Body of pancreas (tissue), 4 donors: Measurements from ENCODE around the gene C1RL. TPM values are rescaled to one million over a fixed set of nuclear protein-coding genes. Genes with fewer than 3 reads are reported as not detected.
"Not testable (repeated sequence)": the region's sequence is repeated elsewhere in the genome, so short reads cannot be mapped to it uniquely, and the experiment has no call there.

Source experiments
- ATAC-seq: fragments of 150-250 bp; one replicate; pipeline ENCODE4 v1.9.1; 2016
- DNase-seq, 4 donors: peaks; one replicate each; pipeline ENCODE4 v3.0.0-alpha.2; 2019
- H3K27ac ChIP-seq, 4 donors: fragments of 200-600 bp; sonication (generic); 1 replicate in 3 of 4; 2 replicates in 1 of 4; pipeline versions ENCODE4 v1.5.1 to v1.6.1; 2016 to 2019; ENCODE audit warnings: mild to moderate bottlenecking in 1 of 4, mixed read lengths in 1 of 4, moderate library complexity in 1 of 4
- H3K27me3 ChIP-seq, 2 donors: fragments of 200-600 bp; sonication (generic); one replicate each; pipeline ENCODE4 v1.6.0; 2016; ENCODE audit warnings: mild to moderate bottlenecking in 1 of 2
- H3K36me3 ChIP-seq, 2 donors: fragments of 200-600 bp; sonication (generic); replicated peaks in 1 of 2; 2 replicates each; pipeline ENCODE4 v1.5.1; 2016; ENCODE audit warnings: low read depth in 2 of 2; ENCODE audit not compliant: insufficient read depth in 1 of 2
- H3K4me1 ChIP-seq: fragments of 200-600 bp; sonication (generic); one replicate; pipeline ENCODE4 v1.6.0; 2016
- H3K4me3 ChIP-seq, 2 donors: fragments of 200-600 bp; sonication (generic); 1 replicate in 1 of 2; 2 replicates in 1 of 2; pipeline ENCODE4 v1.5.1; 2016 to 2019
- H3K9me3 ChIP-seq, 3 donors: fragments of 200-600 bp; sonication (generic); 1 replicate in 2 of 3; 2 replicates in 1 of 3; pipeline ENCODE4 v1.5.1; 2016
- CTCF ChIP-seq, 7 experiments: fragments of 450-650 bp in 4 of 7; fragments of 200-600 bp in 3 of 7; sonication (generic) in 3 of 7; IDR thresholded peaks; one replicate each; pipeline ENCODE4 v1.5.1; 2016 to 2019; ENCODE audit warnings: antibody characterized with exemption in 7 of 7
- POLR2A ChIP-seq, 3 donors: fragments of 450-650 bp; IDR thresholded peaks; one replicate each; pipeline ENCODE4 v1.6.1; 2016; ENCODE audit warnings: antibody characterized with exemption in 3 of 3, mild to moderate bottlenecking in 2 of 3
- WGBS, 2 donors: methylation state at CpG; one replicate each; pipeline ENCODE4 v1.1.5; 2017; 5-methylcytosine and 5-hydroxymethylcytosine counted together
- intact Hi-C: fragments of 100-400 bp; cut with DNase I; formaldehyde crosslinking; loops from one replicate; pipeline ENCODE4 v1.15.1; 2023
- total RNA-seq, 2 donors: library from RNA; depleted of rRNA; stranded (reverse); fragments of >200 nt; gene quantifications; one replicate each; pipeline ENCODE4 v1.1.0, GENCODE V29; 2016

Gene C1RL
- total RNA-seq, 2 donors from 2014 or later: 64.6 to 99.6 TPM

DNA sequence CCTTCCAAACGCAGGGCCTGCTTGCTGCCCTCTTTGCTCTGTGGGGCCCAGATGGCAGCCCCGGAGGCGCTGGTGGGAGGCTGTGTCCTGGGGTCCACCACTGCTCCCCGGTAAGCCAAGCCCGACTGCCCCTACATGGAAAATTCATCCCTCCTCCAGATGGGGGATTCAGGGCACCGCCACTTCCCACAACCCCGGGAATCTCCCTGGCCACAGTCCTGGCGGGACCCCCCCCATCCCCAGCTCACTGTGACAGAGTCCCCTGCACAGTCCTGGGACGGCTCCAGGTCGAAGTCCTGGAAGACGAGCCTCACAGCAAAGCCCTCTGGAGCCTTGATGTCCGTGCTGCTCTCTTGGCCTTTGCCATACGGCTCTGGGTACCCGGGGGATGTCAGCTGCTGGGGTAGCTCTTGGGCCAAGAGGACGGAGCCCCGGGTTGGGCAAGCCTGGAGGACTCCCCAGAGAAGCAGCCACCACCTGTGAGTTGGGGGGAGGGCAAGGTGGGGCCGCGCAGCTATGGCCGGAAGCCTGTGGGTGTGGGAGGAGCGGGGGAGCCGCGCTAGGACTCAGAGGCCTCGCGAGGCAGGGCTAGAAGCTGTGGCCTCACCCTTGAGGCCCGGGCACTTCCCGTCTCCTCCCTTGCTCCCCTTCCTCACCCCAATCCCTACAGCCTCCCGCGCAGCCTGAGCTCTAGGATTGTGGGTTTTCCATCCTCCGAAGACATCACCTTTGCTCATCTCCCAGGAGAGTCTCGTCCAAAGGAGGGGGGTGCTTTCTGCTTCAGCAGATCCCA, 815 bp downstream of the C1RL start:
- peak; percentile 80 for ATAC-seq
- no peak for TF ChIP-seq CTCF (IDR thresholded peaks at IDR 0.05)
- peak; percentile 68 to 84 (median 79) for TF ChIP-seq POLR2A (IDR thresholded peaks at IDR 0.05)
- H3K4me1 ChIP-seq: peaks cover 31% of the 10 kb centered on the region
- no peaks in the 10 kb centered on the region for H3K27me3 ChIP-seq
- no peaks in the 10 kb centered on the region for H3K9me3 ChIP-seq
- 0 to 2% methylated on average over 10 to 30 of the region's 30 CpGs for WGBS, 2 donors
- intact Hi-C loops: no loop called here
- DNase-seq: peak; percentile 78 to 85 (median 82)
- H3K4me3 ChIP-seq: peak overlapping the region; percentile 56 to 57
- H3K27ac ChIP-seq: peak overlapping the region; percentile 91 to 99 (median 96)
- peaks cover 0 to 2% of the 10 kb centered on the region in 2 donors for H3K36me3 ChIP-seq

DNA sequence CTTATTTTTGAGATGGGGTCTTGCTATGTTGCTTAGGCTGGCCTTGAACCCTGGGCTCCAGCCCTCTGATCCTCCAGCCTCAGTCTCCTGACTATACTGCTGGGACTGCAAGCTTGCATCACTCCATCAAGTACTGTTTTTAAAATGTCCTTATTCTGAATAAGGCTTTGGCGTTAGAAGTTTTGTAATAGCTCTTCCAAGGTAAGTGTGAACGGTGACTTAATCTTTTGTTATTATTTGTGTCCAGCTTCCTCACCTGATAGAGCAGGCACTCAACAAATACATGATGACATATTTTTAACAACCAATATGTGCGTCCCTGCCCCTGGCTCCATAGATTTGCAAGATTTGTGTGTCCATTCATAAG, 1.4 kb downstream of the C1RL start:
- Histone ChIP-seq H3K9me3 (no peaks in the 10 kb centered on the region), H3K4me3 (peak overlapping the region; percentile 56 to 57), H3K36me3 (peaks cover 0 to 2% of the 10 kb centered on the region in 2 donors), H3K4me1 (peaks cover 30% of the 10 kb centered on the region), H3K27me3 (no peaks in the 10 kb centered on the region), H3K27ac (peak overlapping the region; percentile 91 to 99 (median 96))
- intact Hi-C loops: no loop called here
- TF ChIP-seq POLR2A (IDR thresholded peaks at IDR 0.05) (no peak), CTCF (IDR thresholded peaks at IDR 0.05) (no peak)
- DNase-seq (peak in 1 of 4 donors; percentile 51), ATAC-seq (peak; percentile 38)
- 15 to 16% methylated on average over 3 of the region's 3 CpGs for WGBS, 2 donors

GRCh38 chr12:7107181-7107580, 1.8 kb downstream of the C1RL start:
- ATAC-seq, H3K27me3 ChIP-seq, H3K9me3 ChIP-seq, intact Hi-C loops, H3K36me3 ChIP-seq, H3K4me3 ChIP-seq, DNase-seq: not testable (repeated sequence)
- H3K4me1 ChIP-seq: peaks cover 30% of the 10 kb centered on the region
- WGBS, 2 donors: 93 to 100% methylated on average over 5 of the region's 5 CpGs
- H3K27ac ChIP-seq: peak overlapping the region in 2 of 4 donors; percentile 91 to 99

DNA sequence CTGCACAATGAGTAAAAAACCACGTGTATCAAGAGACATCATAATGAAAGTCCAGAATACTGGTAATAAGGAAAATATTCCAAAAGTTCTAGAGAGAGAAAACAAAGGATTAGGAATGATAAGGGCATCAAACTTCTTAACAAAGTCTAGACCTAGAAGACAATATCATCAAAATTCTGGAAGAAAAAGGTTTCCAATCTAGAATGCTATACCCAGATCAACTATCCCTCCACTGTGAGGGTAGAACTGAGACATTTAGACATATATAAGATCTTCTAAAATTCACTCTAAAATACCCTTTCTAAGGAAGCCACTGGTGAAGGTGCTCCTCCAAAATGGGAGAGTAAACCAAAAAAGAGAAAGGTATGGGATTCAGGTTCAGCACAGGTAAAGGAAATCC, 2.9 kb downstream of the C1RL start:
- ATAC-seq (no peak), DNase-seq (no peak)
- Histone ChIP-seq H3K4me3 (no peak overlapping the region), H3K36me3 (peaks cover 0 to 2% of the 10 kb centered on the region in 2 donors), H3K27ac (no peak overlapping the region), H3K4me1 (peaks cover 36% of the 10 kb centered on the region), H3K27me3 (no peaks in the 10 kb centered on the region), H3K9me3 (no peaks in the 10 kb centered on the region)
- 87 to 96% methylated on average over 1 of the region's 1 CpG for WGBS, 2 donors
- intact Hi-C loops: no loop called here
- TF ChIP-seq POLR2A (IDR thresholded peaks at IDR 0.05) (no peak), CTCF (IDR thresholded peaks at IDR 0.05) (no peak)

- WGBS, 2 donors: 86 to 89% methylated on average over 14 of the region's 14 CpGs
- Histone ChIP-seq H3K4me3 (no peak overlapping the region), H3K9me3 (no peaks in the 10 kb centered on the region), H3K4me1 (peaks cover 30% of the 10 kb centered on the region), H3K36me3 (peaks cover 4 to 6% of the 10 kb centered on the region in 2 donors), H3K27ac (no peak overlapping the region), H3K27me3 (no peaks in the 10 kb centered on the region)
- ATAC-seq (no peak), DNase-seq (no peak)
- intact Hi-C loops: no loop called here
- TF ChIP-seq CTCF (IDR thresholded peaks at IDR 0.05) (no peak), POLR2A (IDR thresholded peaks at IDR 0.05) (no peak)
Observed at GRCh38 chr12:7103837-7104584, 5.0 kb downstream of the C1RL start.
